ENCODE measurements around the gene SERPINA1.

Gene SERPINA1

DNA sequence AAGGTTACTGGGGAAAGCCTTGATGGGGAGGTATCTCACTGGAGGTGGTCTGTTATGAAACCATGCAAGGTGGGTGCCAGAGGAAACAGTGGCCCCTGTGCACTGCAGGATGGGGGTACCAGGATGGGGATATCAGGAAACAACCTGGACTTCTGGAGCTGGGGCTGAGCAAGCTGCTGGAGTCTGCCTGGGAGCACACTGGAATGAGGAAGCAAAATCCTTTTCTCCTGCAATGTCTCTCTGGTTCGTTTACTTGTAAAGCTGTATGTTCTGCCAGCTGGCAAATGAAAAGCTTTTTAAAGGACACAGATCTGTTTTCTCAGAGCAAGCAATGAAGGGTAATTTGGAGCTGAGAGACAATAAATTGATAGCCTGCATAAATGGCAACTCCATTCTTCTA is 23.2 kb upstream of the SERPINA1 start:
- TF ChIP-seq SIN3A (IDR thresholded peaks at IDR 0.05; ENCODE audit: borderline replicate concordance, insufficient read depth, low read length) (no peak), TAF1 (IDR thresholded peaks at IDR 0.05; ENCODE audit: borderline replicate concordance, insufficient read depth, low read length) (no peak), POLR2AphosphoS5 (IDR thresholded peaks at IDR 0.05; ENCODE audit: low read depth, low read length) (no peak), FOXP2 (optimal IDR thresholded peaks at IDR 0.05; ENCODE audit: borderline replicate concordance, extremely low read depth, extremely low read length, insufficient read depth) (no peak)
- TF ChIP-seq, protein P1, sequence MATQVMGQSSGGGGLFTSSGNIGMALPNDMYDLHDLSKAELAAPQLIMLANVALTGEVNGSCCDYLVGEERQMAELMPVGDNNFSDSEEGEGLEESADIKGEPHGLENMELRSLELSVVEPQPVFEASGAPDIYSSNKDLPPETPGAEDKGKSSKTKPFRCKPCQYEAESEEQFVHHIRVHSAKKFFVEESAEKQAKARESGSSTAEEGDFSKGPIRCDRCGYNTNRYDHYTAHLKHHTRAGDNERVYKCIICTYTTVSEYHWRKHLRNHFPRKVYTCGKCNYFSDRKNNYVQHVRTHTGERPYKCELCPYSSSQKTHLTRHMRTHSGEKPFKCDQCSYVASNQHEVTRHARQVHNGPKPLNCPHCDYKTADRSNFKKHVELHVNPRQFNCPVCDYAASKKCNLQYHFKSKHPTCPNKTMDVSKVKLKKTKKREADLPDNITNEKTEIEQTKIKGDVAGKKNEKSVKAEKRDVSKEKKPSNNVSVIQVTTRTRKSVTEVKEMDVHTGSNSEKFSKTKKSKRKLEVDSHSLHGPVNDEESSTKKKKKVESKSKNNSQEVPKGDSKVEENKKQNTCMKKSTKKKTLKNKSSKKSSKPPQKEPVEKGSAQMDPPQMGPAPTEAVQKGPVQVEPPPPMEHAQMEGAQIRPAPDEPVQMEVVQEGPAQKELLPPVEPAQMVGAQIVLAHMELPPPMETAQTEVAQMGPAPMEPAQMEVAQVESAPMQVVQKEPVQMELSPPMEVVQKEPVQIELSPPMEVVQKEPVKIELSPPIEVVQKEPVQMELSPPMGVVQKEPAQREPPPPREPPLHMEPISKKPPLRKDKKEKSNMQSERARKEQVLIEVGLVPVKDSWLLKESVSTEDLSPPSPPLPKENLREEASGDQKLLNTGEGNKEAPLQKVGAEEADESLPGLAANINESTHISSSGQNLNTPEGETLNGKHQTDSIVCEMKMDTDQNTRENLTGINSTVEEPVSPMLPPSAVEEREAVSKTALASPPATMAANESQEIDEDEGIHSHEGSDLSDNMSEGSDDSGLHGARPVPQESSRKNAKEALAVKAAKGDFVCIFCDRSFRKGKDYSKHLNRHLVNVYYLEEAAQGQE (IDR thresholded peaks at IDR 0.05; ENCODE audit: insufficient read depth in 1 of 2, low read depth in 2 of 2, low read length in 2 of 2), result no peak

DNA sequence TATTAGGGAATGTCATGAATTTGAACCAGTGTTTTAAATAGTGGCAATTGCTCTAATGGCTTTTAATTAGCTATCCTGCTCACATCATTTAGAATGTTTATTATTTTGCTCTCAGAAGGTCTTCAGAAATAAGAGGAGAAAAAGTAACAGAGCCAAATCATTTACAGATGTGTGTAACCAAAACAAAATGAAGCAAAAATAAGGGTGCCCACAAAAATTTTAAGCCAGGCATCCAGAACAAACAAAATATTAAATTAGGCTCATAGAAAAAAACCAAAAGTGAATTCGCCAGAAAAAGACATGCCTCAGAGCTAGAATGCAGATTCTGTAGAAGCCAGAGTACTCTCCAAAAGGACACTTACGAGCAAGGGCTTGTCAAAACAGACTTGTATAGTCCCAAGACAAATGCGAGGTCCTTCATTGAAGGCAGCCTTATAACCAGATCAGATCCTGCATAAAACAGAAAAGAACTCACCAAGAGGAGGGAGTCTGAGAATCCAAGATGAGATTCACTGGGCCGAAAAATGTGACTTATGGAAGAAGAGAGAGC is 20.2 kb upstream of the SERPINA1 start:
- TF ChIP-seq TAF1 (IDR thresholded peaks at IDR 0.05; ENCODE audit: borderline replicate concordance, insufficient read depth, low read length) (no peak), POLR2AphosphoS5 (IDR thresholded peaks at IDR 0.05; ENCODE audit: low read depth, low read length) (no peak), SIN3A (IDR thresholded peaks at IDR 0.05; ENCODE audit: borderline replicate concordance, insufficient read depth, low read length) (no peak), FOXP2 (optimal IDR thresholded peaks at IDR 0.05; ENCODE audit: borderline replicate concordance, extremely low read depth, extremely low read length, insufficient read depth) (no peak)
- TF ChIP-seq, protein P1 (IDR thresholded peaks at IDR 0.05; ENCODE audit: insufficient read depth in 1 of 2, low read depth in 2 of 2, low read length in 2 of 2), result no peak

DNA sequence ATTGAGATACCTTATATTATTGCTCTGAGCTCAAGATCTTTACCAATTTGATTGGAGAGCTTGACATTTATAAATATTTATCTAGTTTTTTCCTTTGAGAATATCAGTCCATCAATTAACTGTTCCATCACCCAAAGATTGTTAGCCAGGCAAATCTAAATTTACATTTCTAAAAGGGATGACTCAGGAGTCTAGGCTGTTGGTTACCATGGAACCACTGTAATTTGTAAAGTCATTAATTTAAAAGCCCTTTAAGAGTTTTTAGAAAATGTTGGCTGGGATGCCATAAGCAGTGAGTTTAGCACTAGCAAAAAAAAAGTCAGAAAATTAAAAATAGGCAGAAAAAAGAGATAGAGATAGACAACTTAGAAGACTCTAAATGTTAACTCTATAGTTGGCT is 19.5 kb upstream of the SERPINA1 start:
- TF ChIP-seq POLR2AphosphoS5 (IDR thresholded peaks at IDR 0.05; ENCODE audit: low read depth, low read length) (no peak), SIN3A (IDR thresholded peaks at IDR 0.05; ENCODE audit: borderline replicate concordance, insufficient read depth, low read length) (no peak), TAF1 (IDR thresholded peaks at IDR 0.05; ENCODE audit: borderline replicate concordance, insufficient read depth, low read length) (no peak), FOXP2 (optimal IDR thresholded peaks at IDR 0.05; ENCODE audit: borderline replicate concordance, extremely low read depth, extremely low read length, insufficient read depth) (no peak)
- TF ChIP-seq, protein P1 (IDR thresholded peaks at IDR 0.05; ENCODE audit: insufficient read depth in 1 of 2, low read depth in 2 of 2, low read length in 2 of 2), result no peak

DNA sequence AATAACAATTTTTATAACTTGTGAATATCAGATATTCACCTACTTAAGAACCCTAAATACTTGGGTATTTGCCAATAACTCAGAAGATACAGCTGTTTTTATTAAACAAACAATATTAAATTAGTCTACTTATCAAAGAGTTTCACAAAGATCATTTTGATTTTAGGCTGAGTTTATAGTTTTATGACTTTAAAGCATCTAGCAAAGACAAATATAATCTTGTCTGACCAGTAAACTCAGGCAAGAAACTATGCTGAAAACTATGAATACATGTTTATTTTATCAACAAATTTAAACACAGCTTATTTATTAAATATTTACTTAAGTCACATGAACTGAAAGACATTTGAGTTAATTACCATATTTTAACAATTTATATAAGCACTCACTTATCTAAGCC is 18.5 kb upstream of the SERPINA1 start:
- no peak for TF ChIP-seq FOXP2 (optimal IDR thresholded peaks at IDR 0.05; ENCODE audit: borderline replicate concordance, extremely low read depth, extremely low read length, insufficient read depth)
- TF ChIP-seq POLR2AphosphoS5 (IDR thresholded peaks at IDR 0.05; ENCODE audit: low read depth, low read length), result no peak
- TF ChIP-seq SIN3A (IDR thresholded peaks at IDR 0.05; ENCODE audit: borderline replicate concordance, insufficient read depth, low read length), result no peak
- TF ChIP-seq, protein P1 (IDR thresholded peaks at IDR 0.05; ENCODE audit: insufficient read depth in 1 of 2, low read depth in 2 of 2, low read length in 2 of 2), result no peak
- no peak for TF ChIP-seq TAF1 (IDR thresholded peaks at IDR 0.05; ENCODE audit: borderline replicate concordance, insufficient read depth, low read length)

All from PFSK-1 (cell line).